ENCODE results near the gene ARHGAP31.

The ARHGAP31 gene

DNA sequence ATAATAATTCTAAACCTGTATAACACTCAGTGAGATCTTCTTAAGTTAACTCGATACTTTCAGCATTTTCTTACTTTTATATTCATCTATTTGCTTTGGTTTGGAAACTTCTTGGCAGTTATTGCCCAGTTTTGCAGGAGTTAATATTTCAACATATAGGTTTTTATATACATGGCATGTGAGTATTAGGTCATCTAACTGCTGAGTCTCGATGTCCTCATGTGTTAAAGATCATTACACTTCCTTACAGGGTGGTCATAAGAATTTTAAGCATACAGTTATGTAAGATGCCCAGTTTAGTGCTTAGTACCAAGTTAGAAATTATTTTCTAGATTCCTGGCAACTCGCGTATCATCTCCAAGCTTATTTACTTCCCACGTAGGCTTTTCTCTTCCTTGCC lies 106.3 kb downstream of the ARHGAP31 start:
- no peak for DNase-seq

DNA sequence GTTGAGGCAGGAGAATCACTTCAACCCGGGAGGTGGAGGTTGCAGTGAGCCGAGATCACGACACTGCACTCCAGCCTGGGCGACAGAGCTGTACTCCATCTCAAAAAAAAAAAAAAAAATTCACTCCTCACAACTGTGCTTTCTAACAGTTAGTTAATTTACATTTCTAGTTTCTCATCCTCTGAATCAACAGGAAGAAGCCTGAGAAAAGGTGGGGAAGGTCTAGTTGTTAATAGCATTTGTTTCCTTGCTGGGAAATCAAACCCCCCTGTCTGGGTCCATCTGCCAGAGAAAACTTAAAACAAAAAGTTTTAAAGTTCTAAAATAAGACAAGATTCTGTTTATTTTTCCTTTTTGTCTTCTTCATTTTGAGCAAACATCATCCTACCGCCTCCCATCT lies 106.9 kb downstream of the ARHGAP31 start:
- DNase-seq = no peak

- DNase-seq = no peak
Observed at GRCh38 chr3:119401503-119402440, 107.6 kb downstream of the ARHGAP31 start.

- DNase-seq = no peak
Observed at GRCh38 chr3:119402791-119403190, 108.6 kb downstream of the ARHGAP31 start.

- DNase-seq = no peak
Observed at GRCh38 chr3:119403201-119403600, 109.0 kb downstream of the ARHGAP31 start.

- DNase-seq = no peak
Observed at GRCh38 chr3:119405315-119405714, 111.1 kb downstream of the ARHGAP31 start.

DNA sequence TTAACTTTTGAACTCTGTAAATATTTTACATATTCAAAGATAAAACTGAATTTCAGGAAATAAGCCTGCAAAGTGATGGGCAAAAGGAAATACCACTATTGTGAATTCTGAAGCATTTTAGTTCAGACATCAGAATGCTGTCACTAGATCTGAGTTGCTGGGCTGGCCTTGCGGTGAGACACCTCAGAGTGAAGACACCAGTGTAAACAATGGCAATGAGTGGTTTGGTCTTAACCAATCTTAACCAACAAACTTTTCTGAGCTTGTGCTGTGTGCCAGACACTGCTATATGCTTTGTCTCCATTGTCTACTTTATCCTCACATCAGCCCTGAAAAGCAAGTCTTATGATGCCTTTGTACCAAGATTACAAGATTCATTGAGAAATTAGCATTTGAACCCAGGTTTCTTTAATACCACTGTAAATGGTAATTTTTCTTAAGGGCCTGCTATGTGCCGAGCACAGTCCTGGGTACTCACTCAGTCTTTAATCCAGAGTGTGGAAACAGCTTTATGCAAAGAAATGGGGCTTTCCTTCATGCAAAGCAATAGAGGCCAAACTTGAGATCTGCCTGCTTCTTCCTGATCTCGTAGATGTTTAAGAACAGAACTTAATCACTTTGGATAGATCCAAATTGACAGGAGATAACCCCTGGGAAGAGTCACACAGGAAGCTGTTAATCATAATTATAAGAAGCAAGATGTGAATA lies 114.2 kb downstream of the ARHGAP31 start:
- DNase-seq = no peak

DNA sequence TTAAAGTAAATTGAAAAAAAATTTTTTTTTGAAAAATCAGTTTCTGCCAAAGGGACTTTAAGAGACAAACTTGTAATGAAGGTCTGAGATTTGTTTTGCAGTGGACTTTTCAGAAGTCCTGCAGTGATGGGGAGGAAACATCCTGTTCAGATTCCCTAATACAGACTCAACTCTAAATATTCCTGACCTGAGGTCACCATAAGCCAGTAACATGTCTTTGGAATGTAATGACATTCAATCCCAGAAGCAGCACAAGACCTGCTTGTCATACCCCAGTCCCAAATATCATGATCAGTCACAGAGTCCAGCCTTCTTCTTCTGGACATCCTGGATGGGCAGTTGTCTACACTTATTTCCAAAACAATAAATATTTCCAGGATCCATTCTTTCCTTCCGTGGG lies 115.7 kb downstream of the ARHGAP31 start:
- no peak for DNase-seq

DNA sequence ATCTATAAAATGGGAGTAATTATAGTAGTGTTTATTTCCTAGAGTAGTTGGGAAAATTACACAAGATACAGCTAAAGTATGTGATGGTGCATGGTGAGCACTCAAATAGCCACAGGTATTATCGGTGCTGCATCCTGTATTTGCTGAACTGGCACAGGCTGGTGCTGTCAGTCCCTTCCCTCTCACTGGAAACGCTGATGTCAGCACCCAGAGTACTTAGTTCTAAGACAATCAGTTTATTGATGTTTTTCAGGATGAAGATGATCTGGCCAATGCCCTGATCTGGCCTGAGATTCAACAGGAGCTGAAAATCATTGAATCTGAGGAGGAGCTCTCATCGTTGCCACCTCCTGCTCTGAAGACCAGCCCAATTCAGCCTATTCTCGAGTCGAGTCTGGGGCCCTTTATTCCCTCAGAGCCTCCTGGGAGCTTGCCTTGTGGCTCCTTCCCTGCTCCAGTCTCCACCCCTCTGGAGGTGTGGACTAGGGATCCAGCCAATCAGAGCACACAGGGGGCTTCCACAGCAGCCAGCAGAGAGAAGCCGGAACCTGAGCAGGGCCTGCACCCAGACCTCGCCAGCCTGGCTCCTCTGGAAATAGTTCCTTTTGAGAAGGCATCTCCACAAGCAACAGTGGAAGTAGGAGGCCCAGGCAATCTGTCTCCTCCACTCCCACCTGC lies 119.6 kb downstream of the ARHGAP31 start:
- no peak for DNase-seq

- no peak for DNase-seq
Observed at GRCh38 chr3:119416873-119417272, 122.7 kb downstream of the ARHGAP31 start.

DNA sequence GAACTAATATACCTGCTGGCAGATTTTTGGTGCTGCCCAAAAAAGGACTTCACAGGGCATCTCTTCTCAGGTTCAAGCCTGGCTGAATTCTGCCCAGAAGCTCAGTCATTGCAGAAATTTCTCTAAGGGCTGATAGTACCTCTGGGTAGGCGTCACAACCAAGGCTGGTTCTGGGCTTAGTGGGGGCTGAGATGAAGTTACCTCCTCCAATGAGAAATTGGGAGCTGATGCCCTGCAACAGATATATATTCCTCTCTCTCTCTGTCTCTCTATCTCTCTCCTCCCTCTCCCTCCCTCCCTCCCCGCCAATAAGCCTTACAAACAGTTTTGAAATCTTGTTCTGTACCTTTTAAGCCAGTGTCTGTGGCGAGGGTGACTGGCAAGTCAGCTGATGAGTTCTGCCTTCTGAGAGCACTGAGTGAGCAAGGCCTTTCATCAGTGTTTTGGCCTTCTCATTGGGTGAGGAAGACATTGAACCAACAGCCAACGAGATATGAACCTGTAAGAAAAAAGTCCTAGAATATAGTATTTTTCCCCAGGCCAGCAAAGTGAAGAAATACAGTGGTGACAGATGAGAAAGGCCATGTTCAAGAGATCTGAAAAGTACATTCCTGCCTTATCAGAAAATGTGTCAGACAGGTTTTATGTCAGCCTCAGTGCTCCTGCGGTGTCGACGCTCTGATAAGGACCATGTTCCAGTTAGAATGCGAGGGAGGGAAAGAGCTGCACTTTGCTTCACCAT lies 123.8 kb downstream of the ARHGAP31 start:
- no peak for DNase-seq

DNA sequence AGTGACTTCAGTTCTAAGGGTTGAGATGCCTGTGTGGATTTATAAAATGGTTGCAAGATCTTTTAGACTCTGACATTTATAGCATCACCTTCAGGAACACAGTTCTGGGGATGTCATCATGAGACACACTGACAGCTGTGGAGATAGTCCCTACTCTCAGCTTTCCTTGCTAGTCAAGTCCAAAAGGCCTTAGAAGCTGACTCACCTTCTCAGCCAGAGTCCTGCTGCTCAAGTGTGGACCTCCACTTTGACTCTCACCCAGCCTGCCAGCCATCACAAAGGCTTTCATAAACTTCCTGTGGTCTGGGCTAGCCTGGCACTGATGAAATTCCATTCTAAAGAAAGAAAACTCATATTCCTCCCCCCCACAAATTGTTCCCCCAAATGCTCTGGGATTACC lies 124.5 kb downstream of the ARHGAP31 start:
- DNase-seq = no peak

DNA sequence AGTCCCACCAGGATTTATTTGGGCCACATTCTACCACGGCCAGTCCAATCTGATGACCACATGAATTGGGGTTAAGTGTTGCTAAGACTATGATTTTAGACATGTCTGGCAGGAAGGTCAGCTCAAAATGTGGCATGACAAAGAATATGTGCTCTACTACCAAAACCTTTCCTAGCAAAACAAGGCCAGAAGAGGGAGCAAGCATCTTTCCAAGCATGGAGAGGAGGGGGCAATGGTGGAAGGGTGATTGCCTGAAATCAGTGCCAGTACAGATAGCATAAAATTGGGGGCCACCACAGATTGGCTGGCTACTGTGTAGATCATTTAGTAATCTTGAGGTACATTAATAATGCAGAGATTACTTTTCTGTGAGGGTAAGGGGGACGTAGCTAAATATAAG lies 126.0 kb downstream of the ARHGAP31 start:
- DNase-seq = no peak

- no peak for DNase-seq
Observed at GRCh38 chr3:119427669-119428068, 133.5 kb downstream of the ARHGAP31 start.

- no peak for DNase-seq
Observed at GRCh38 chr3:119428538-119428937, 134.4 kb downstream of the ARHGAP31 start.

GRCh38 chr3:119433613-119434325 lies 139.6 kb downstream of the ARHGAP31 start:
- DNase-seq = no peak

DNA sequence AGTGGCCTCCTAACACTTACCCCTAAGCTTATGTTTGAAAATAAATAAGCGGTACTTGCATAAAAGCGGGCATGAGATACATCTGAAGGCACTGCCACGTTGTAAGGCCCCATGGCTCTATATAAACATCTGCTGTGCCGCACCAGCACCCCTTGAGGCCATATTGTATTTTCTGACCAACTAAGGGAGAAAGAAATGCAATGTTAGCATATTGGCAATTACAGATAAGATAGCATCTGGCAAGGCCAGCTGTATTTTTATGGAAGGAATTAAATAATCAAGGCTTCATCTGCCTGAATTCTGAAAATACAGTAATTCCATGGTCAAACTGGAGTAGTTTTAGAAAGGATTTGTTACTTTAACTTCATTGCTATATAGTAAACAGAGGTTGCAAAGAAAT lies 140.5 kb downstream of the ARHGAP31 start:
- DNase-seq = no peak

DNA sequence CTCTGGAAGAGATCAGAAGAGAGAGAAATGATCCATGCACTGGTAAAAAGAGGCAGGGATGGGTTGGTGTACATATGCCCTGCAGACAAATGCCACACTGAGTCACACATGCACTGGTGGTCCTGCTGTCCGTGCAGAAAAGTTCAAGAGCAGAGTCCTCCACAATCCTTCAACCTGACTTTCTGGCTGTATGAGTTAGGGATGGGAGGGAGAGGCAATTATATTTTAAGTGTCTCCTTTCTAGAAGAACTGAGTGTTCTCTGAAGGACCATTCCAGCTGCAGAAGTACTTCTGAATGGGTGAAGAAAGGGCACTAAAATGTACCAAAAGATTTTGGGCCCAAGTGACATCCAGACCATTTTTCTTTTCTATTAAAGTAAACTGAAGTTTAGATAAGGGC lies 142.8 kb downstream of the ARHGAP31 start:
- no peak for DNase-seq

DNA sequence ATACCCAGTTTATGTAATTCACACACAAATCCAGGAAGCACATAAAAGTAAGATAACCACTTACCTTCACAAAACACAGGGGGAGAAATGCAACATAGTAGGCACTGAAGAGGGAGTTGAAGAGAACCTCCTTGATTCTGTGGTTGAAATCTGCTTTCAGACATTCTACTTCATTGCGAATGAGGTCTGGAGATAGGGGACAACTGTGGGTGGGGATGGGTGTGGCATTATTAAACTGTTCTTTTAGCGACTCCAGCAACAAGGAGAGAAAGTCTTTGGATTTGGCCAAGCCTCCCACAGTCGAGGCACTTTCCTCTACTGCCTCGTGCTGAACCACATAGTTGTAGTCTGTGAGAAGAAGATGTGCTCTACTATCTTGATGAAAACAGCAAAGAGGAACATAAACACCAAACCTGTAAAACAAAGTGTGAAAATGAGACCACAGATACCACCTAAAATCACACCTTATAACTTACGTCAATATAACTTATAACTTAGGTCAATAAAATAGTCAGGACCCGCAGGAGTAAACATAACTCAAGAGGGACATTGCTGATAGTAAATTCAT lies 143.6 kb downstream of the ARHGAP31 start:
- DNase-seq = no peak

- DNase-seq = no peak
Observed at GRCh38 chr3:119443179-119443578, 149.0 kb downstream of the ARHGAP31 start.

DNA sequence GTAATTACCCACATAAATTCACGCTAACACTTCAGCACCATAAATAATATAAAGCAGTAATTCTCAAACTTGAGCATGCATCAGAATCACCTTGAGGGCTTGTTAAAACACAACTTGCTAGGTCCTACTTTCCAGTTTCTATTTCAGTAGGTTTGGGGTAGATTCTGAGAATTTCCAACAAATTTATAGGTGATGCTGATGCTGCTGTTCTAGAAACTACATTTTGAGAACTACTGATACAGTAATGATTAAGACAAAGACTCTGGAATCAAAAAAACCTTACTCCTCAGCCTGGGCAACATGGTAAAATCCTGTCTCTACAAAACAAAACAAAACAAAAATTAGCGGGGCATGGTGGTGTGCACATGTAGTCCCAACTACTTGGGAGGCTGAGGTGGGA lies 150.4 kb downstream of the ARHGAP31 start:
- DNase-seq = no peak

GRCh38 chr3:119453822-119454221 lies 159.6 kb downstream of the ARHGAP31 start:
- no peak for DNase-seq

All from hippocampal formation (tissue), 2 donors.